Measurements from ENCODE around the gene ZNF714. TPM values are rescaled to one million over a fixed set of nuclear protein-coding genes. Genes with fewer than 3 reads are reported as not detected.

The ZNF714 gene
- polyA plus RNA-seq, 1 donor (not counting 4 experiments of a cell fraction or from before 2014, with no cell fraction given) = 8.8 TPM

GRCh38 chr19:21052902-21053301, 29.1 kb upstream of the ZNF714 start:
- no peak overlapping the region for H3K27ac ChIP-seq (ENCODE audit: control insufficient read depth, insufficient read depth, low read length)
- FAIRE-seq = no peak
- no peaks in the 10 kb centered on the region for H3K27me3 ChIP-seq (ENCODE audit: control insufficient read depth, extremely low read depth, insufficient read depth, low read length)
- H4K20me1 ChIP-seq (ENCODE audit: control insufficient read depth, extremely low read depth, insufficient read depth, low read length) = no peaks in the 10 kb centered on the region
- no peaks in the 10 kb centered on the region for H3K9me1 ChIP-seq (ENCODE audit: control insufficient read depth, extremely low read depth, insufficient read depth, low read length)
- dilution Hi-C loops (cut with MboI; ENCODE audit: extremely low pct_ligation_motif_present, low sequenced_read_pairs) = no loop called here
- no peak overlapping the region for H3K4me2 ChIP-seq (ENCODE audit: control insufficient read depth, extremely low read depth, insufficient read depth, low read depth, low read length)
- no peak for TF ChIP-seq EZH2 (IDR thresholded peaks at IDR 0.05; ENCODE audit: low read length)
- no peak for TF ChIP-seq CTCF (optimal IDR thresholded peaks at IDR 0.05 in 1 of 3, IDR thresholded peaks at IDR 0.05 in 1 of 3, conservative IDR thresholded peaks at IDR 0.05 in 1 of 3; ENCODE audit: extremely low read depth in 1 of 3, insufficient read depth in 2 of 3, low read length in 3 of 3)
- no peaks in the 10 kb centered on the region for H3K4me1 ChIP-seq (ENCODE audit: control insufficient read depth, extremely low read depth, insufficient read depth, low read length)
- peaks cover 4 to 11% of the 10 kb centered on the region in 2 experiments for H3K36me3 ChIP-seq (ENCODE audit: control insufficient read depth in 2 of 2, extremely low read depth in 1 of 2, insufficient read depth in 2 of 2, low read length in 2 of 2)
- no peak for DNase-seq (ENCODE audit: low read depth, low spot score)
- no peak overlapping the region for H3K4me3 ChIP-seq (ENCODE audit: control insufficient read depth in 2 of 3, extremely low read depth in 1 of 3, insufficient read depth in 2 of 3, low read depth in 1 of 3, low read length in 3 of 3)
- peaks cover 5% of the 10 kb centered on the region for H3K79me2 ChIP-seq (ENCODE audit: control insufficient read depth, insufficient read depth, low read length)
- no peak overlapping the region for H2AFZ ChIP-seq (ENCODE audit: control insufficient read depth, low read length)
- H3K9ac ChIP-seq (ENCODE audit: control insufficient read depth, extremely low read depth, insufficient read depth, low read length) = no peak overlapping the region
- H3K9me3 ChIP-seq (ENCODE audit: control insufficient read depth, low read depth, low read length) = peaks cover 13% of the 10 kb centered on the region

DNA sequence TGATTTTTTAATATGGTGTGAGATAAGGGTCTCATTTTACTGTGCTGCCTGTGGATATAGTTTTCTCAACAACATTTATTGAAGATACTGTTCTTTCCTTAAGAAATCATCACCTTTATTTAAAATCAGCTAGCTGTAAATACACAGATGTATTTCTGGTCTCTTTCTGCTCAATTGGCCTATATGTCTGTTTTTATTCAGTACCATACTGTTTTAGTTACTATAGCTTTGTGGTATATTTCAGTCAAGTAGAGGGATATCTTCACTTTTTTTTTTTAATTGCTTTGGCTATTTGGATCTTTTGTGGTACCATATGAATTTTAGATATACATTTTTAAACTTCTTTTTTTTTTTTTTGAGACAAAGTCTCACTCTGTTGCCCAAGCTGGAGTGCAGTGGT, 16.7 kb upstream of the ZNF714 start:
- no peaks in the 10 kb centered on the region for H3K9me1 ChIP-seq (ENCODE audit: control insufficient read depth, extremely low read depth, insufficient read depth, low read length)
- H3K27me3 ChIP-seq (ENCODE audit: control insufficient read depth, extremely low read depth, insufficient read depth, low read length) = no peaks in the 10 kb centered on the region
- no peak overlapping the region for H3K27ac ChIP-seq (ENCODE audit: control insufficient read depth, insufficient read depth, low read length)
- dilution Hi-C loops (cut with MboI; ENCODE audit: extremely low pct_ligation_motif_present, low sequenced_read_pairs) = no loop called here
- no peak for FAIRE-seq
- no peaks in the 10 kb centered on the region for H3K9me3 ChIP-seq (ENCODE audit: control insufficient read depth, low read depth, low read length)
- no peak overlapping the region for H3K4me2 ChIP-seq (ENCODE audit: control insufficient read depth, extremely low read depth, insufficient read depth, low read depth, low read length)
- TF ChIP-seq EZH2 (IDR thresholded peaks at IDR 0.05; ENCODE audit: low read length) = no peak
- TF ChIP-seq CTCF (optimal IDR thresholded peaks at IDR 0.05 in 1 of 3, IDR thresholded peaks at IDR 0.05 in 1 of 3, conservative IDR thresholded peaks at IDR 0.05 in 1 of 3; ENCODE audit: extremely low read depth in 1 of 3, insufficient read depth in 2 of 3, low read length in 3 of 3) = no peak
- no peak overlapping the region for H3K9ac ChIP-seq (ENCODE audit: control insufficient read depth, extremely low read depth, insufficient read depth, low read length)
- H4K20me1 ChIP-seq (ENCODE audit: control insufficient read depth, extremely low read depth, insufficient read depth, low read length) = no peaks in the 10 kb centered on the region
- no peak overlapping the region for H2AFZ ChIP-seq (ENCODE audit: control insufficient read depth, low read length)
- no peaks in the 10 kb centered on the region for H3K79me2 ChIP-seq (ENCODE audit: control insufficient read depth, insufficient read depth, low read length)
- no peaks in the 10 kb centered on the region for H3K4me1 ChIP-seq (ENCODE audit: control insufficient read depth, extremely low read depth, insufficient read depth, low read length)
- DNase-seq (ENCODE audit: low read depth, low spot score) = no peak
- peaks cover 0 to 2% of the 10 kb centered on the region in 2 experiments for H3K36me3 ChIP-seq (ENCODE audit: control insufficient read depth in 2 of 2, extremely low read depth in 1 of 2, insufficient read depth in 2 of 2, low read length in 2 of 2)
- no peak overlapping the region for H3K4me3 ChIP-seq (ENCODE audit: control insufficient read depth in 2 of 3, extremely low read depth in 1 of 3, insufficient read depth in 2 of 3, low read depth in 1 of 3, low read length in 3 of 3)

All from keratinocyte (primary cell).